SU-DHL-6 (cell line): ENCODE results near the gene ADCY6.

Experiments
- H2AFZ ChIP-seq: fragments of 200-600 bp; sonication (generic); 2 replicates; pipeline ENCODE4 v1.6.1; 2014; ENCODE audit warnings: low read depth, mild to moderate bottlenecking, moderate library complexity, mixed read lengths, antibody characterized with exemption, low read length; ENCODE audit not compliant: severe bottlenecking
- H3F3A ChIP-seq: fragments of 200-600 bp; shearing (Covaris generic); 2 replicates; pipeline ENCODE4 v1.6.0; 2016; ENCODE audit warnings: antibody characterized with exemption, mild to moderate bottlenecking; ENCODE audit not compliant: insufficient read depth
- H3K27ac ChIP-seq: fragments of 200-600 bp; sonication (generic); 2 replicates; pipeline ENCODE4 v1.5.1; 2016; ENCODE audit warnings: low read depth, mild to moderate bottlenecking, low read length, moderate library complexity, mixed read lengths
- H3K27me3 ChIP-seq: fragments of 200-600 bp; sonication (generic), shearing (Covaris generic); 2 replicates; pipeline ENCODE4 v1.6.0; 2014; ENCODE audit warnings: mild to moderate bottlenecking, low read length
- H3K36me3 ChIP-seq: fragments of 200-600 bp; sonication (generic); 2 replicates; pipeline ENCODE4 v1.6.1; 2014; ENCODE audit warnings: mild to moderate bottlenecking, low read length, mixed read lengths
- H3K4me2 ChIP-seq: fragments of 300-600, 200-600 bp; shearing (Covaris generic), sonication (generic); 2 replicates; pipeline ENCODE4 v1.6.0; 2014; ENCODE audit warnings: low read length, low read depth, mild to moderate bottlenecking; ENCODE audit not compliant: poor library complexity, severe bottlenecking
- H3K4me3 ChIP-seq: fragments of 200-600 bp; sonication (generic); 2 replicates; pipeline ENCODE4 v1.5.1; 2014; ENCODE audit warnings: antibody characterized with exemption, low read length, mild to moderate bottlenecking, mixed read lengths; ENCODE audit not compliant: insufficient read depth, poor library complexity, severe bottlenecking
- H3K79me2 ChIP-seq: fragments of 200-600 bp; sonication (generic); 2 replicates; pipeline ENCODE4 v1.6.1; 2014; ENCODE audit warnings: mild to moderate bottlenecking, low read length, moderate library complexity; ENCODE audit not compliant: insufficient read depth
- H3K9ac ChIP-seq: fragments of 200-600 bp; sonication (generic); 2 replicates; pipeline ENCODE4 v1.7.0; 2014; ENCODE audit warnings: mild to moderate bottlenecking, low read length
- H3K9me2 ChIP-seq: fragments of 200-600 bp; sonication (generic); replicated peaks from 2 replicates; pipeline ENCODE4 v1.6.1; 2014; ENCODE audit warnings: low read length; ENCODE audit not compliant: insufficient read depth
- H3K9me3 ChIP-seq: fragments of 200-600 bp; sonication (generic); 2 replicates; pipeline ENCODE4 v1.6.1; 2014; ENCODE audit warnings: low read length, mixed read lengths; ENCODE audit not compliant: insufficient read depth
- H4K20me1 ChIP-seq: fragments of 200-600 bp; sonication (generic); 2 replicates; pipeline ENCODE4 v1.6.1; 2014; ENCODE audit warnings: low read depth, mild to moderate bottlenecking, antibody characterized with exemption, low read length, moderate library complexity, mixed read lengths
- EZH2phosphoT487 ChIP-seq: fragments of 200-600 bp; sonication (generic), shearing (Covaris generic); conservative IDR thresholded peaks from 2 replicates; pipeline ENCODE4 v1.6.1; 2018; ENCODE audit warnings: mild to moderate bottlenecking, antibody characterized with exemption, low read length, moderate library complexity, mixed read lengths
- TF ChIP-seq, protein P1 (sequence below): fragments of 200-600 bp; sonication (generic); IDR thresholded peaks from one replicate; pipeline ENCODE4 v1.5.1; 2017; ENCODE audit warnings: antibody characterized with exemption, mild to moderate bottlenecking, low read length, moderate library complexity; ENCODE audit not compliant: insufficient read depth, poor library complexity, severe bottlenecking

The ADCY6 gene

DNA sequence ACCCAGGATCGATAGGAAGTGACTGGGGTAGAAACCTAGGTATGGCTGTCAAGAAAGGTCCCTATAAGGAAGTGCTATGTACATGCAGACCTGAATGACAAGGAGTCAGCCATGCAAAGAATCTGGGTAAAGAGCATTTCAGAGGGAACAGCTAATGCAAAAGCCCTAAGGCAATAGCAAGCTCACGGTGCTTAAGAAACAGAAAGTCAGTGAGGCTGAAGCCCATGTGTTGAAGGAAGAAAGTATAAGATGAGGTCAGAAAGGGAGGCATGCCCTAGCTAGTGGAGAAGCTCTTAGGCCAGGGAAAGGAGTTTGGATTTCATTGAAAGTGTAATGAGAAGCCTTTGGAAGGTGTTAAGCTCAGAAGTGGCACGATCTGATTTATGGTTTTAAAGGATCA is 6.0 kb upstream of the ADCY6 start:
- no peak overlapping the region for H3K27ac ChIP-seq
- H3K4me3 ChIP-seq: no peak overlapping the region
- H3K27me3 ChIP-seq: no peaks in the 10 kb centered on the region
- no peaks in the 10 kb centered on the region for H3K79me2 ChIP-seq
- H3F3A ChIP-seq: no peaks in the 10 kb centered on the region
- no peaks in the 10 kb centered on the region for H4K20me1 ChIP-seq
- no peak overlapping the region for H3K9ac ChIP-seq
- no peak overlapping the region for H3K4me2 ChIP-seq
- H3K9me2 ChIP-seq: no peaks in the 10 kb centered on the region
- TF ChIP-seq EZH2phosphoT487: no peak
- TF ChIP-seq, protein P1, sequence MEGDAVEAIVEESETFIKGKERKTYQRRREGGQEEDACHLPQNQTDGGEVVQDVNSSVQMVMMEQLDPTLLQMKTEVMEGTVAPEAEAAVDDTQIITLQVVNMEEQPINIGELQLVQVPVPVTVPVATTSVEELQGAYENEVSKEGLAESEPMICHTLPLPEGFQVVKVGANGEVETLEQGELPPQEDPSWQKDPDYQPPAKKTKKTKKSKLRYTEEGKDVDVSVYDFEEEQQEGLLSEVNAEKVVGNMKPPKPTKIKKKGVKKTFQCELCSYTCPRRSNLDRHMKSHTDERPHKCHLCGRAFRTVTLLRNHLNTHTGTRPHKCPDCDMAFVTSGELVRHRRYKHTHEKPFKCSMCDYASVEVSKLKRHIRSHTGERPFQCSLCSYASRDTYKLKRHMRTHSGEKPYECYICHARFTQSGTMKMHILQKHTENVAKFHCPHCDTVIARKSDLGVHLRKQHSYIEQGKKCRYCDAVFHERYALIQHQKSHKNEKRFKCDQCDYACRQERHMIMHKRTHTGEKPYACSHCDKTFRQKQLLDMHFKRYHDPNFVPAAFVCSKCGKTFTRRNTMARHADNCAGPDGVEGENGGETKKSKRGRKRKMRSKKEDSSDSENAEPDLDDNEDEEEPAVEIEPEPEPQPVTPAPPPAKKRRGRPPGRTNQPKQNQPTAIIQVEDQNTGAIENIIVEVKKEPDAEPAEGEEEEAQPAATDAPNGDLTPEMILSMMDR: no peak
- H3K9me3 ChIP-seq: no peaks in the 10 kb centered on the region
- H2AFZ ChIP-seq: no peak overlapping the region
- no peaks in the 10 kb centered on the region for H3K36me3 ChIP-seq

- no peak overlapping the region for H2AFZ ChIP-seq
- H3K4me3 ChIP-seq: no peak overlapping the region
- no peaks in the 10 kb centered on the region for H3K27me3 ChIP-seq
- no peaks in the 10 kb centered on the region for H3F3A ChIP-seq
- H3K9ac ChIP-seq: no peak overlapping the region
- H3K9me2 ChIP-seq: no peaks in the 10 kb centered on the region
- no peaks in the 10 kb centered on the region for H4K20me1 ChIP-seq
- H3K36me3 ChIP-seq: no peaks in the 10 kb centered on the region
- no peak overlapping the region for H3K4me2 ChIP-seq
- H3K27ac ChIP-seq: no peak overlapping the region
- H3K79me2 ChIP-seq: no peaks in the 10 kb centered on the region
- TF ChIP-seq, protein P1: no peak
- TF ChIP-seq EZH2phosphoT487: no peak
- no peaks in the 10 kb centered on the region for H3K9me3 ChIP-seq
These were observed 4.8 kb upstream of the ADCY6 start for GRCh38 chr12:48793696-48794095.

- Histone ChIP-seq H2AFZ (no peak overlapping the region), H4K20me1 (no peaks in the 10 kb centered on the region), H3K79me2 (no peaks in the 10 kb centered on the region), H3K27ac (no peak overlapping the region), H3K9ac (no peak overlapping the region), H3K9me2 (no peaks in the 10 kb centered on the region), H3K9me3 (no peaks in the 10 kb centered on the region), H3K4me2 (no peak overlapping the region), H3K36me3 (no peaks in the 10 kb centered on the region), H3K4me3 (no peak overlapping the region), H3K27me3 (no peaks in the 10 kb centered on the region), H3F3A (no peaks in the 10 kb centered on the region)
- TF ChIP-seq, protein P1: no peak
- no peak for TF ChIP-seq EZH2phosphoT487
These were observed 1.0 kb upstream of the ADCY6 start for GRCh38 chr12:48789858-48790326.

- Histone ChIP-seq H3K79me2 (no peaks in the 10 kb centered on the region), H2AFZ (no peak overlapping the region), H3K9me3 (no peaks in the 10 kb centered on the region), H3F3A (no peaks in the 10 kb centered on the region), H3K4me3 (no peak overlapping the region), H3K4me2 (no peak overlapping the region), H4K20me1 (no peaks in the 10 kb centered on the region), H3K9ac (no peak overlapping the region), H3K27me3 (no peaks in the 10 kb centered on the region), H3K9me2 (no peaks in the 10 kb centered on the region), H3K27ac (no peak overlapping the region), H3K36me3 (no peaks in the 10 kb centered on the region)
- no peak for TF ChIP-seq EZH2phosphoT487
- TF ChIP-seq, protein P1: no peak
These were observed 400 bp downstream of the ADCY6 start for GRCh38 chr12:48788524-48788853.
